ENCODE data around the gene VWF.
"Not testable (repeated sequence)": the region's sequence is repeated elsewhere in the genome, so short reads cannot be mapped to it uniquely, and the experiment has no call there.

The VWF gene

GRCh38 chr12:6102021-6102420 is 22.4 kb downstream of the VWF start:
- DNase-seq: not testable (repeated sequence)

GRCh38 chr12:6099316-6099715 is 25.2 kb downstream of the VWF start:
- DNase-seq: no peak

- DNase-seq: no peak
These were observed 27.1 kb downstream of the VWF start for GRCh38 chr12:6097411-6097810.

GRCh38 chr12:6096527-6096926 is 27.9 kb downstream of the VWF start:
- no peak for DNase-seq

- no peak for DNase-seq
These were observed 29.2 kb downstream of the VWF start for GRCh38 chr12:6095269-6095668.

- DNase-seq: no peak
These were observed 30.7 kb downstream of the VWF start for GRCh38 chr12:6093764-6094163.

GRCh38 chr12:6092784-6093722 is 31.4 kb downstream of the VWF start:
- DNase-seq: no peak

- no peak for DNase-seq
These were observed 32.5 kb downstream of the VWF start for GRCh38 chr12:6091786-6092566.

- no peak for DNase-seq
These were observed 33.7 kb downstream of the VWF start for GRCh38 chr12:6090803-6091202.

- DNase-seq: no peak
These were observed 35.3 kb downstream of the VWF start for GRCh38 chr12:6088921-6089747.

- DNase-seq: no peak
These were observed 38.2 kb downstream of the VWF start for GRCh38 chr12:6086316-6086715.

GRCh38 chr12:6085841-6086240 is 38.6 kb downstream of the VWF start:
- DNase-seq: no peak

GRCh38 chr12:6084969-6085450 is 39.5 kb downstream of the VWF start:
- no peak for DNase-seq

GRCh38 chr12:6084261-6084968 is 40.1 kb downstream of the VWF start:
- peak; percentile 86 for DNase-seq

GRCh38 chr12:6083601-6084000 is 40.9 kb downstream of the VWF start:
- no peak for DNase-seq

GRCh38 chr12:6082613-6083012 is 41.9 kb downstream of the VWF start:
- DNase-seq: no peak

GRCh38 chr12:6080149-6081045 is 44.1 kb downstream of the VWF start:
- DNase-seq: no peak

- DNase-seq: no peak
These were observed 45.9 kb downstream of the VWF start for GRCh38 chr12:6078398-6079096.

- DNase-seq: no peak
These were observed 46.8 kb downstream of the VWF start for GRCh38 chr12:6077692-6078083.
